ENCODE results near the gene PALS1.
"Not testable (repeated sequence)": the region's sequence is repeated elsewhere in the genome, so short reads cannot be mapped to it uniquely, and the experiment has no call there.

The PALS1 gene

DNA sequence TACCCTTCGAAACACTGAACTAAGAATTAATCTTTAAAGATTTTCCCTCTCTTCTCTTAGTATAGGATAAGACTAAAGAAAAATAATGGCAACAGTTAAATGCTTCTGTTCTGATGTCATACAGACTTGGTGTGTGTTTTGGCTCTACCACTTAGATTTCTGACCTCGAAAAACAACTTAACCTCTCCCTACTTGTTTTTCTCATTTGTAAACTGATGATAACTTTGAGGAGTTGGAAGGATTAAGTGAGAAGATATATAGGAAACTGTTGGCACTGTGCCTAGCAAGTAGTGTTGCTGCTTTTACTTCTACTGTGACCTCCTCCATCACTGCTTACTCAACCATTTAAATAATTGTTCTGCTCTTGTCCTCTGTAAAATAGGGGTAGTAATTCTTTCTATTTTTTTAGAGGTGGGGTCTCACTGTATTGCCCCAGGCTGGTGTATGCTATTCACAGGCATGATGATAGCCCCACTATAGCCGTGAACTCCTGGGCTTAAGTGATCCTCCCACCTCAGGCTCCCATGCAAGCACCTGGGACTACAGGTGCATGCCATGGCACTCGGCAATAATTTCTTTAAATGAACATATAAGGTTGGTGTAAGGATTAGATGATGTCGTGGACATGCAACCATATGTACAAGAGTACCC, 22.4 kb downstream of the PALS1 start:
- no peak for DNase-seq

- DNase-seq = no peak
Observed at GRCh38 chr14:67265131-67265530, 23.9 kb downstream of the PALS1 start.

GRCh38 chr14:67267576-67268328, 26.5 kb downstream of the PALS1 start:
- DNase-seq = no peak

DNA sequence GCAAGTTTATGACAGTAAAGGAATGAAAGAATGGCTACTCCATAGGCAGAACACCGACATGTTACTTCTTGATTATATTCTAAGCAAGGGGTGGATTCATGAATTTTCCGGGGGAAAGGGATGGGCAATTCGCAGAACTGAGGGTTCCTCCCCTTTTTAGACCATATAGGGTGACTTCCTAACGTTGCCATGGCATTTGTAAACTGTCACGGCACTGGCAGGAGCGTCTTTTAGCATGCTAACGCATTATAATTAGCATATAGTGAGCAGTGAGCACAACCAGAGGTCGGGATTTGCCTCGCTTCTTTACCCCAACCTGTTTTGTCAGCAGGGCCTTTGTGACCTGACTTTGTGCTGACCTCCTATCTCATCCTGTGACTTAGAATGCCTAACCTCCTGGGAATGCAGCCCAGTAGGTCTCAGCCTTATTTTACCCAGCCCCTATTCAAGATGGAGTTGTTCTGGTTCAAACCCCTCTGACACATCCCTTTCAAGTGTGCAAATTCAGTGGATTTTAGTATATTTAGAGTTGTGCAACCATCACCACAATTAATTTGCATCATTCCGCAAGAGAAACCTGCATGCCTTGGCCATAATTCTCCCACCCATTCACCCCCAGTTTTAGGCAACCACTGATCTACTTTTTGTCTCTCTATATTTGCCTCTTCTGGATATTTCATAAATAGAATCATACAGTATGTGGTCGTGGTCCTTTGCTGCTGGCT, 27.4 kb downstream of the PALS1 start:
- DNase-seq = no peak

DNA sequence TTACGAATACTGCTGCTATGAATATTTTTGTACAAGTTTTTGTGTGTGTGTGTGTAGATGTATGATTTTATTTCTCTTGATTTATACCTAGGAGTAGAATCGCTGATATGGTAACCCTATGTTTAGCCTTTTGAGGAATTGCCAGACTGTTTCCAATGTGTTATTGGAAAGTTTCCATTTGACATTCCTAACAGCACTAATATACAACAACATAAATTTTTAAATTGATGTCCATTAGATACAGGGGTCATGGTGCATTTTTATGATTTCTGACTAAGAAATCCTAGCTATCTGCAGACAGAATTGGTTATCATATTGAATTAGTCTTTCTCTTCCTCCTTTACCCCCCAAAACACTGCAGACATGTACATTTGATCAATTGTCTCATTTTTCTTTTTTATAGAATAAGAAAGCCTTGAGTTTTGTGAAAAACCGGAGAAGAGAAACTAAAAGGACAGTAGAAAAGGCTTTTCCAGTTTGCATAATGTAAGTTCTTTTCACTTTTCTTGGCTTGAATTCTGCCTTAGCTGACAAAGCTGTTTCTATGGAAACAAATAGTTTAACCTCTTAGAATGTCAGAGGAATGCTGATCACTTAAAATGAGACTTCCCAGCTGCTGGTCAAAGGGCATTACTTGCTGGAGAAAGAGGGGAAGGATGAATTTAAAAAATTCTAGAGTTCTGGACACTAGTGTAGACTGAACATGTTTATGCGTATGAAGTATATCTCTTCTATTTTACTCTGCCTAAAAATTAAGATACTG, 28.2 kb downstream of the PALS1 start:
- DNase-seq = no peak

GRCh38 chr14:67270145-67270753, 29.0 kb downstream of the PALS1 start:
- DNase-seq = no peak

DNA sequence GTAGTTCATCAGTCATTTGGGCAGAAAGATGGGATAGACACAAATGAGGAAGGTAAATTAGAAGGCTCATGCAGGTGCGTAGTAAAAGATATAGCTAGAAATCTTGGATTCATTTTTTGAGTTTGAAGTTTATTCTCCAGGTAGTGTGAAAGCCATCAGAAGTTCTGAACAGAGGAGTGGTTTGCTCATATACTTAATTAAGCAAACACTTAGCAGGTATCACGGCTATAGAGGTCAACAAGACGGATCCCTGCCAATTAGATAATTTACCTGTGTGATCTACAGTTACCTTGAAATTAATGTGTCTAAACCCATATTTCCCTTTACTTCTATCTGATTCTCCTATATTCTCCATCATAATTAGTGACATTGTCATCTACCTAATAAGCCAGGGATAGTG, 29.7 kb downstream of the PALS1 start:
- DNase-seq = no peak

- not testable (repeated sequence) for DNase-seq
Observed at GRCh38 chr14:67273281-67273680, 32.0 kb downstream of the PALS1 start.

- DNase-seq = no peak
Observed at GRCh38 chr14:67276131-67276530, 34.9 kb downstream of the PALS1 start.

- no peak for DNase-seq
Observed at GRCh38 chr14:67280506-67280905, 39.3 kb downstream of the PALS1 start.

DNA sequence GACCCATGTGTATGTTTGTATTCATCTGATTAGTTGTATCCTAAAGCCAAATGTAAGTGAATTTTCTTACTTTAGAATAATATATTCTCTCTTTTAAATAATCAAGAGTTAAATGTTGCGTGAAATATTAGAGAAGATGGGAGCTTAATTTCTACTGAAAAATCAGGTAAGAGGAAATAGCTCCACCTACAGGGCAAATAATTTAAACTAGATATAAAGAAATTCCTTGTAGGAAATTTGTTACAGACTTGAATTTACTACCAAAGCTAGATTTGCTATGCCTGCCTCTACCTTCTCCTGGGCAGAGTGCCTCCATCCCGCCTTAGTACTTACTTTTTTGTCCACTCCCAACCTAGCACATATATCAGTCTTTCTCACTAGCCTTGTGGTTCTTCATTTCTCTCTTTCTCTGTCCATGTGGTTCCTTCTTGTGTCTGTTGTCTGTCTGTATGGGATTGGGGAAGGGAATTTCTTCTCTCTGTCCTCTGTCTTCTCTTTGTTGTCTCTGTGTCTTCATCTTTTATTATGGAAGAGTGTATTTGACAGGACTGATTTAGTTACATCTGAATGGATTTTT, 44.7 kb downstream of the PALS1 start:
- DNase-seq = no peak
